Erythroblast (primary cell): Measurements from ENCODE around the gene CDC42SE2.

Source experiments
- GATA1 ChIP-seq: IDR thresholded peaks from 2 replicates; pipeline ENCODE4 v1.6.1; 2011; ENCODE audit warnings: low read depth, mild to moderate bottlenecking, control low read depth, low read length, moderate library complexity
- POLR2A ChIP-seq: IDR thresholded peaks from 2 replicates; pipeline ENCODE4 v1.6.1; 2011; ENCODE audit warnings: mild to moderate bottlenecking, low read length

DNA sequence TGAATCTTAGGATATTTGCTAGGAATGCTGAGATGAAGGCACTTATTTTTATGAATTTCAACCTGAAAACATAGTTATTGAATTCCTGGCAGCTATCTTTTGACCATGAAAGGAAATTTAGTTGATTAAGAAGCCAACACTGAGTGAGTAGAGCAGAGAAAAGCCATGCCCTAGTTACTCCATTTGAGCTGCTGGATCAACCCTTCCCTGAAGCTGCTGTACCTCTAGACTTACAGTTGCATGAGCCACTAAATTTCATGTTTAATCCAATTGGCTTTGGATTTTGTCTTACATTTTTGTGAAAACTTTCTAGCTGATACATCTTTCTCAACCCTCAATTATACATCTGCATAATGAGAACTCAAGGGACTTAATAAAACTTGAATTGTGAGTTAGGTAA is 54.6 kb downstream of the CDC42SE2 start:
- TF ChIP-seq POLR2A: no peak
- TF ChIP-seq GATA1: no peak
